22Rv1 (cell line): ENCODE results near the gene TICAM1.

Experiments
- CTCF ChIP-seq: fragments of 450-650 bp; IDR thresholded peaks from 2 replicates; pipeline ENCODE4 v1.5.1; 2017; ENCODE audit warnings: mild to moderate bottlenecking
- ZFX ChIP-seq: fragments of 450-650 bp; IDR thresholded peaks from 2 replicates; pipeline ENCODE4 v1.6.1; 2017; ENCODE audit warnings: antibody characterized with exemption, borderline replicate concordance

GRCh38 chr19:4839192-4839591 is 7.7 kb upstream of the TICAM1 start:
- TF ChIP-seq CTCF (no peak), ZFX (no peak)
